ENCODE measurements around the gene CRYBB3.
A peak's percentile ranks its signal among the peaks of the same experiment; 100 is the strongest.

CRYBB3 gene

GRCh38 chr22:25232301-25232700, 32.6 kb downstream of the CRYBB3 start:
- TF ChIP-seq TAF1 (IDR thresholded peaks at IDR 0.05; ENCODE audit: low read depth) (no peak), USF1 (IDR thresholded peaks at IDR 0.05) (no peak), MAX (IDR thresholded peaks at IDR 0.05) (no peak), CREB1 (IDR thresholded peaks at IDR 0.05; ENCODE audit: low read depth) (no peak), YY1 (IDR thresholded peaks at IDR 0.05; ENCODE audit: low read depth) (no peak), EGR1 (IDR thresholded peaks at IDR 0.05) (no peak), CEBPB (IDR thresholded peaks at IDR 0.05) (no peak), FOXM1 (IDR thresholded peaks at IDR 0.05; ENCODE audit: borderline replicate concordance, low read depth) (no peak), RAD21 (IDR thresholded peaks at IDR 0.05; ENCODE audit: low read depth) (no peak), EP300 (IDR thresholded peaks at IDR 0.05; ENCODE audit: borderline replicate concordance) (no peak)

- TF ChIP-seq RAD21 (IDR thresholded peaks at IDR 0.05; ENCODE audit: low read depth) (peak; percentile 95), REST (IDR thresholded peaks at IDR 0.05; ENCODE audit: low read depth) (no peak), EGR1 (IDR thresholded peaks at IDR 0.05) (peak; percentile 79)
Measured at GRCh38 chr22:25235547-25236290, 36.1 kb downstream of the CRYBB3 start.

GRCh38 chr22:25236417-25236816, 36.8 kb downstream of the CRYBB3 start:
- TF ChIP-seq TAF1 (IDR thresholded peaks at IDR 0.05; ENCODE audit: low read depth) (no peak), EP300 (IDR thresholded peaks at IDR 0.05; ENCODE audit: borderline replicate concordance) (no peak), FOXM1 (IDR thresholded peaks at IDR 0.05; ENCODE audit: borderline replicate concordance, low read depth) (no peak), USF1 (IDR thresholded peaks at IDR 0.05) (no peak), MAX (IDR thresholded peaks at IDR 0.05) (no peak), EGR1 (IDR thresholded peaks at IDR 0.05) (no peak), TCF12 (IDR thresholded peaks at IDR 0.05; ENCODE audit: low read depth) (no peak), CREB1 (IDR thresholded peaks at IDR 0.05; ENCODE audit: low read depth) (no peak), CEBPB (IDR thresholded peaks at IDR 0.05) (no peak), RAD21 (IDR thresholded peaks at IDR 0.05; ENCODE audit: low read depth) (no peak), YY1 (IDR thresholded peaks at IDR 0.05; ENCODE audit: low read depth) (no peak), TEAD4 (IDR thresholded peaks at IDR 0.05) (no peak)

- TF ChIP-seq ZBTB7A (IDR thresholded peaks at IDR 0.05; ENCODE audit: low read depth) (no peak), TCF12 (IDR thresholded peaks at IDR 0.05; ENCODE audit: low read depth) (no peak), YY1 (IDR thresholded peaks at IDR 0.05; ENCODE audit: low read depth) (no peak), RAD21 (IDR thresholded peaks at IDR 0.05; ENCODE audit: low read depth) (no peak), TEAD4 (IDR thresholded peaks at IDR 0.05) (no peak), MAX (IDR thresholded peaks at IDR 0.05) (no peak), EGR1 (IDR thresholded peaks at IDR 0.05) (no peak), NFIC (IDR thresholded peaks at IDR 0.05) (no peak), TAF1 (IDR thresholded peaks at IDR 0.05; ENCODE audit: low read depth) (no peak), CEBPB (IDR thresholded peaks at IDR 0.05) (no peak), REST (IDR thresholded peaks at IDR 0.05; ENCODE audit: low read depth) (no peak), EP300 (IDR thresholded peaks at IDR 0.05; ENCODE audit: borderline replicate concordance) (no peak), FOXM1 (IDR thresholded peaks at IDR 0.05; ENCODE audit: borderline replicate concordance, low read depth) (no peak)
Measured at GRCh38 chr22:25237503-25237902, 37.8 kb downstream of the CRYBB3 start.

Data from Ishikawa (cell line).